ENCODE measurements around the gene POLR2J. TPM values are rescaled to one million over a fixed set of nuclear protein-coding genes. Genes with fewer than 3 reads are reported as not detected.

POLR2J gene
- total RNA-seq, 2 experiments from 2014 or later: 35.8 to 39.7 TPM

GRCh38 chr7:102425639-102426267 lies 53.0 kb downstream of the POLR2J start:
- H3K4me1 ChIP-seq (ENCODE audit: insufficient read depth, low read length): peaks cover 82% of the 10 kb centered on the region
- peak; percentile 75 for ATAC-seq (ENCODE audit: poor library complexity)
- peak overlapping the region; percentile 42 for H3K4me3 ChIP-seq (ENCODE audit: low read length)
- intact Hi-C loops (cut with DNase I, micrococcal nuclease): loop anchor here in 1 of 2 experiments (1.0 kb wide), 1 partner anchor 8 kb away; no protein-coding TSS in a partner anchor
- peak; percentile 74 to 96 (median 78) for DNase-seq
- TF ChIP-seq CTCF (IDR thresholded peaks at IDR 0.05): no peak
- no peaks in the 10 kb centered on the region for H3K9me3 Mint-ChIP-seq
- peaks cover 63% of the 10 kb centered on the region for H3K4me1 Mint-ChIP-seq (ENCODE audit: low read depth)
- peak overlapping the region; percentile 100 for H3K27ac Mint-ChIP-seq
- no peaks in the 10 kb centered on the region for H3K27me3 ChIP-seq (ENCODE audit: control insufficient read depth in 1 of 2, insufficient read depth in 2 of 2, low read length in 2 of 2)
- no peaks in the 10 kb centered on the region for H3K27me3 Mint-ChIP-seq
- H3K4me3 Mint-ChIP-seq: peak overlapping the region; percentile 86
- no peaks in the 10 kb centered on the region for H3K9me3 ChIP-seq (ENCODE audit: control insufficient read depth in 1 of 2, insufficient read depth in 1 of 2, low read length in 2 of 2)
- H3K36me3 ChIP-seq (ENCODE audit: insufficient read depth, low read length): peaks cover 8% of the 10 kb centered on the region
- H3K27ac ChIP-seq (ENCODE audit: low read depth in 1 of 2, low read length in 2 of 2): peak overlapping the region; percentile 95 to 99
- peaks cover 41% of the 10 kb centered on the region for H3K36me3 Mint-ChIP-seq (ENCODE audit: low read depth)
- CTCF ChIA-PET: interaction anchor here (0.6 to 2.3 kb wide), 5 partner anchors 8 to 24 kb away, joined by 3 to 17 read pairs (median 5); no protein-coding TSS in a partner anchor
- POLR2A ChIA-PET: interaction anchor here (0.6 to 4.2 kb wide), 16 partner anchors 9 to 1997 kb away, joined by 3 to 111 read pairs (median 4); partner anchors contain the start of genes ALKBH4, LRWD1, MEPCE and PRKRIP1

GRCh38 chr7:102424787-102425218 lies 53.9 kb downstream of the POLR2J start:
- H3K4me1 ChIP-seq (ENCODE audit: insufficient read depth, low read length): peaks cover 77% of the 10 kb centered on the region
- no peak overlapping the region for H3K4me3 ChIP-seq (ENCODE audit: low read length)
- peak overlapping the region; percentile 45 for H3K4me3 Mint-ChIP-seq
- peaks cover 51% of the 10 kb centered on the region for H3K36me3 Mint-ChIP-seq (ENCODE audit: low read depth)
- peak in 2 of 14 experiments; percentile 41 to 47 for DNase-seq
- CTCF ChIA-PET: interaction anchor here (1.0 to 2.3 kb wide), 2 partner anchors 9 to 12 kb away, joined by 3 to 17 read pairs; no protein-coding TSS in a partner anchor
- no peaks in the 10 kb centered on the region for H3K9me3 ChIP-seq (ENCODE audit: control insufficient read depth in 1 of 2, insufficient read depth in 1 of 2, low read length in 2 of 2)
- no peak for TF ChIP-seq CTCF (IDR thresholded peaks at IDR 0.05)
- peak overlapping the region; percentile 95 to 99 for H3K27ac ChIP-seq (ENCODE audit: low read depth in 1 of 2, low read length in 2 of 2)
- no peaks in the 10 kb centered on the region for H3K9me3 Mint-ChIP-seq
- peak overlapping the region; percentile 100 for H3K27ac Mint-ChIP-seq
- no peaks in the 10 kb centered on the region for H3K27me3 Mint-ChIP-seq
- POLR2A ChIA-PET: interaction anchor here (2.1 to 4.2 kb wide), 2 partner anchors 9 to 28 kb away, joined by 26 to 111 read pairs; partner anchors contain the start of gene PRKRIP1
- peaks cover 63% of the 10 kb centered on the region for H3K4me1 Mint-ChIP-seq (ENCODE audit: low read depth)
- intact Hi-C loops (cut with DNase I, micrococcal nuclease): no loop called here
- ATAC-seq (ENCODE audit: poor library complexity): no peak
- no peaks in the 10 kb centered on the region for H3K27me3 ChIP-seq (ENCODE audit: control insufficient read depth in 1 of 2, insufficient read depth in 2 of 2, low read length in 2 of 2)
- peaks cover 8% of the 10 kb centered on the region for H3K36me3 ChIP-seq (ENCODE audit: insufficient read depth, low read length)

GRCh38 chr7:102424129-102424551 lies 54.6 kb downstream of the POLR2J start:
- Mint-ChIP-seq H3K36me3 (ENCODE audit: low read depth) (peaks cover 55% of the 10 kb centered on the region), H3K4me1 (ENCODE audit: low read depth) (peaks cover 56% of the 10 kb centered on the region), H3K4me3 (peak overlapping the region; percentile 45), H3K9me3 (no peaks in the 10 kb centered on the region), H3K27me3 (no peaks in the 10 kb centered on the region), H3K27ac (peak overlapping the region; percentile 100)
- ATAC-seq (ENCODE audit: poor library complexity) (no peak), DNase-seq (no peak)
- intact Hi-C loops (cut with DNase I, micrococcal nuclease): no loop called here
- TF ChIP-seq CTCF (IDR thresholded peaks at IDR 0.05): no peak
- CTCF ChIA-PET: no interaction called here
- Histone ChIP-seq H3K27ac (ENCODE audit: low read depth in 1 of 2, low read length in 2 of 2) (peak overlapping the region in 1 of 2 donors; percentile 99), H3K4me1 (ENCODE audit: insufficient read depth, low read length) (peaks cover 71% of the 10 kb centered on the region), H3K4me3 (ENCODE audit: low read length) (no peak overlapping the region), H3K36me3 (ENCODE audit: insufficient read depth, low read length) (peaks cover 14% of the 10 kb centered on the region), H3K9me3 (ENCODE audit: control insufficient read depth in 1 of 2, insufficient read depth in 1 of 2, low read length in 2 of 2) (no peaks in the 10 kb centered on the region), H3K27me3 (ENCODE audit: control insufficient read depth in 1 of 2, insufficient read depth in 2 of 2, low read length in 2 of 2) (no peaks in the 10 kb centered on the region)
- POLR2A ChIA-PET: interaction anchor here (4.2 kb wide), 1 partner anchor 8 kb away, joined by 111 read pairs; no protein-coding TSS in a partner anchor

Small RNAs within 50 kb of the gene (microRNA-seq; reads per million reads assigned to microRNA genes)
- not detected for gene MIR4467 (ENCODE audit: borderline microRNAs expressed, borderline replicate concordance)
- gene MIR5090 (ENCODE audit: borderline microRNAs expressed, borderline replicate concordance): 5.7 reads per million, percentile 29 among the genes with 10 or more reads in this experiment

Other genes with a start within 250 kb of the POLR2J start
- under 1 TPM; 0.77 to 0.95 TPM for gene SH2B2, start 192.1 kb downstream of the POLR2J start, total RNA-seq
- gene SPDYE6, start 122.5 kb downstream of the POLR2J start, total RNA-seq: not detected
- gene PRKRIP1, start 82.6 kb downstream of the POLR2J start, total RNA-seq: 10 to 100 TPM; 47.4 to 48.0 TPM
- 10 to 100 TPM; 12.3 to 16.5 TPM for gene ORAI2, start 45.3 kb downstream of the POLR2J start, total RNA-seq
- gene ALKBH4, start 14.1 kb downstream of the POLR2J start, total RNA-seq: 1 to 10 TPM; 2.9 to 3.5 TPM
- gene LRWD1, start 13.9 kb downstream of the POLR2J start, total RNA-seq: 10 to 100 TPM; 12.9 to 13.9 TPM
- gene RASA4B, start 38.9 kb upstream of the POLR2J start, total RNA-seq: 10 to 100 TPM; 31.9 to 40.7 TPM
- gene UPK3BL2, start 64.8 kb upstream of the POLR2J start, total RNA-seq: 100 to 1,000 TPM; 115 to 122 TPM
- under 1 TPM; 0.33 to 0.36 TPM for gene SPDYE2, start 72.3 kb upstream of the POLR2J start, total RNA-seq
- gene POLR2J3, start 93.7 kb upstream of the POLR2J start, total RNA-seq: 10 to 100 TPM; 82.5 to 90.6 TPM
- gene RASA4, start 137.8 kb upstream of the POLR2J start, total RNA-seq: 10 to 100 TPM; 37.8 to 42.1 TPM
- gene UPK3BL1, start 163.9 kb upstream of the POLR2J start, total RNA-seq: 10 to 100 TPM; 27.2 to 28.4 TPM
- not detected for gene SPDYE2B, start 171.4 kb upstream of the POLR2J start, total RNA-seq
- gene POLR2J2, start 192.7 kb upstream of the POLR2J start, total RNA-seq: 10 to 100 TPM; 76.6 to 81.3 TPM